Inflammatory macrophage (primary cell): ENCODE data around the gene HMGB3.
"Not testable (repeated sequence)": the region's sequence is repeated elsewhere in the genome, so short reads cannot be mapped to it uniquely, and the experiment has no call there.

Experiments
- DNase-seq, 2 donors: peaks; one replicate each; pipeline ENCODE4 v3.0.0-alpha.2; 2020 to 2022
- total RNA-seq, 18 experiments: gene quantifications; one replicate each; lab custom pipeline; 2026; ENCODE audit warnings: mixed read lengths in 6 of 18, inconsistent platforms in 2 of 18; lab: John Stamatoyannopoulos, UW

Gene HMGB3
- total RNA-seq, result 5.5 to 40.5 (median 18.6) reads per million in 18 experiments

GRCh38 chrX:150982788-150983520, at the start of gene HMGB3:
Gene HMGB3 (plus strand): TSS chrX:150983335. CDS start chrX:150985600, 2,265 bp downstream.
- DNase-seq, result peak; percentile 90 to 93

GRCh38 chrX:150933945-150934350, 49.2 kb upstream of the HMGB3 start:
- no peak for DNase-seq

- no peak for DNase-seq
These were observed 48.7 kb upstream of the HMGB3 start for GRCh38 chrX:150934453-150934852.

- no peak for DNase-seq
These were observed 47.7 kb upstream of the HMGB3 start for GRCh38 chrX:150935467-150935866.

- no peak for DNase-seq
These were observed 46.6 kb upstream of the HMGB3 start for GRCh38 chrX:150936556-150936955.

GRCh38 chrX:150940844-150941495, 42.2 kb upstream of the HMGB3 start:
- no peak for DNase-seq

- DNase-seq, result no peak
These were observed 41.6 kb upstream of the HMGB3 start for GRCh38 chrX:150941580-150941979.

GRCh38 chrX:150942942-150943594, 40.1 kb upstream of the HMGB3 start:
- no peak for DNase-seq

- DNase-seq, result peak in 1 of 2 donors; percentile 1
These were observed 38.9 kb upstream of the HMGB3 start for GRCh38 chrX:150944233-150944632.

- no peak for DNase-seq
These were observed 28.2 kb upstream of the HMGB3 start for GRCh38 chrX:150954951-150955350.

GRCh38 chrX:150955590-150955989, 27.5 kb upstream of the HMGB3 start:
- DNase-seq, result no peak

- no peak for DNase-seq
These were observed 25.0 kb upstream of the HMGB3 start for GRCh38 chrX:150958177-150958576.

- DNase-seq, result no peak
These were observed 23.6 kb upstream of the HMGB3 start for GRCh38 chrX:150959557-150959956.

- no peak for DNase-seq
These were observed 21.5 kb upstream of the HMGB3 start for GRCh38 chrX:150961631-150962030.

GRCh38 chrX:150964416-150964815, 18.7 kb upstream of the HMGB3 start:
- not testable (repeated sequence) for DNase-seq

GRCh38 chrX:150966235-150966634, 16.9 kb upstream of the HMGB3 start:
- no peak for DNase-seq

GRCh38 chrX:150966742-150967141, 16.4 kb upstream of the HMGB3 start:
- no peak for DNase-seq

- no peak for DNase-seq
These were observed 15.3 kb upstream of the HMGB3 start for GRCh38 chrX:150967786-150968185.

- no peak for DNase-seq
These were observed 14.0 kb upstream of the HMGB3 start for GRCh38 chrX:150968862-150969720.

- no peak for DNase-seq
These were observed 10.7 kb upstream of the HMGB3 start for GRCh38 chrX:150972450-150972849.

GRCh38 chrX:150975655-150976390, 7.3 kb upstream of the HMGB3 start:
- DNase-seq, result no peak
